Measurements from ENCODE around the gene MRPL53. TPM values are rescaled to one million over a fixed set of nuclear protein-coding genes. Genes with fewer than 3 reads are reported as not detected.
"Not testable (repeated sequence)": the region's sequence is repeated elsewhere in the genome, so short reads cannot be mapped to it uniquely, and the experiment has no call there.

The MRPL53 gene
- total RNA-seq, 1 experiment from 2014 or later, result 102 TPM

- BruUV-seq (replicated peaks), result no TSS peak
- Histone ChIP-seq H3K4me3 (ENCODE audit: low read depth, low read length) (no peak overlapping the region), H3K4me1 (peaks cover 9% of the 10 kb centered on the region; the same call in 1 of the 2 replicates), H3K9me3 (no peaks in the 10 kb centered on the region), H3K27me3 (replicated peaks; ENCODE audit: control insufficient read depth, insufficient read depth, low read length) (no peaks in the 10 kb centered on the region), H3K36me3 (ENCODE audit: control insufficient read depth, insufficient read depth, low read length) (peaks cover 4% of the 10 kb centered on the region)
- Mint-ChIP-seq H3K27me3 (ENCODE audit: insufficient read depth, unreplicated experiment) (no peaks in the 10 kb centered on the region), H3K27ac (ENCODE audit: unreplicated experiment) (peak overlapping the region; percentile 69), H3K4me1 (ENCODE audit: low read depth, unreplicated experiment) (peaks cover 20% of the 10 kb centered on the region), H3K36me3 (ENCODE audit: insufficient read depth, unreplicated experiment) (peaks cover 71% of the 10 kb centered on the region), H3K4me3 (ENCODE audit: unreplicated experiment) (no peak overlapping the region), H3K9me3 (ENCODE audit: unreplicated experiment) (no peaks in the 10 kb centered on the region)
- DNase-seq, result peak; percentile 65 to 69
- ChIA-PET CTCF (interaction anchor here (0.7 to 1.0 kb wide), 9 partner anchors 10 to 126 kb away, joined by 3 to 5 read pairs (median 4); partner anchors contain the start of genes AUP1, CCDC142, HTRA2 and MRPL53), POLR2A (interaction anchor here (0.5 kb wide), 1 partner anchor 31 kb away, joined by 3 read pairs; no protein-coding TSS in a partner anchor)
- intact Hi-C loops (cut with micrococcal nuclease; ENCODE audit: unreplicated experiment), result no loop called here
- peak; percentile 33 to 48 for TF ChIP-seq CTCF (IDR thresholded peaks at IDR 0.05; ENCODE audit: insufficient read depth in 1 of 2, low read depth in 1 of 2, low read length in 1 of 2, severe bottlenecking in 1 of 2, unreplicated experiment in 1 of 2)
Observed at GRCh38 chr2:74461187-74462053, 11.1 kb downstream of the MRPL53 start.

GRCh38 chr2:74460187-74460586 is 12.3 kb downstream of the MRPL53 start:
- Mint-ChIP-seq H3K36me3 (ENCODE audit: insufficient read depth, unreplicated experiment) (peaks cover 67% of the 10 kb centered on the region), H3K4me3 (ENCODE audit: unreplicated experiment) (peak overlapping the region; percentile 95), H3K4me1 (ENCODE audit: low read depth, unreplicated experiment) (peaks cover 32% of the 10 kb centered on the region), H3K27ac (ENCODE audit: unreplicated experiment) (peak overlapping the region; percentile 74)
- H3K9me3 ChIP-seq; intact Hi-C loops (cut with micrococcal nuclease; ENCODE audit: unreplicated experiment); H3K9me3 Mint-ChIP-seq (ENCODE audit: unreplicated experiment); H3K4me3 ChIP-seq (ENCODE audit: low read depth, low read length); BruUV-seq (replicated peaks); H3K4me1 ChIP-seq; H3K27me3 Mint-ChIP-seq (ENCODE audit: insufficient read depth, unreplicated experiment); CTCF ChIA-PET; H3K27me3 ChIP-seq (replicated peaks; ENCODE audit: control insufficient read depth, insufficient read depth, low read length); H3K36me3 ChIP-seq (ENCODE audit: control insufficient read depth, insufficient read depth, low read length); DNase-seq: not testable (repeated sequence)
- POLR2A ChIA-PET, result interaction anchor here (0.6 kb wide), 1 partner anchor 1206 kb away, joined by 4 read pairs; no protein-coding TSS in a partner anchor

GRCh38 chr2:74459503-74460118 is 12.9 kb downstream of the MRPL53 start:
- peak overlapping the region; percentile 45 for H3K4me3 ChIP-seq (ENCODE audit: low read depth, low read length)
- Mint-ChIP-seq H3K4me1 (ENCODE audit: low read depth, unreplicated experiment) (peaks cover 37% of the 10 kb centered on the region), H3K27ac (ENCODE audit: unreplicated experiment) (peak overlapping the region; percentile 74), H3K4me3 (ENCODE audit: unreplicated experiment) (peak overlapping the region; percentile 95), H3K36me3 (ENCODE audit: insufficient read depth, unreplicated experiment) (peaks cover 71% of the 10 kb centered on the region)
- DNase-seq; H3K9me3 ChIP-seq; H3K27me3 ChIP-seq (replicated peaks; ENCODE audit: control insufficient read depth, insufficient read depth, low read length); H3K36me3 ChIP-seq (ENCODE audit: control insufficient read depth, insufficient read depth, low read length); H3K9me3 Mint-ChIP-seq (ENCODE audit: unreplicated experiment); H3K27me3 Mint-ChIP-seq (ENCODE audit: insufficient read depth, unreplicated experiment); CTCF ChIA-PET; H3K4me1 ChIP-seq; BruUV-seq (replicated peaks): not testable (repeated sequence)
- POLR2A ChIA-PET, result interaction anchor here (2.0 to 2.7 kb wide), 2 partner anchors 14 to 17 kb away, joined by 20 read pairs; partner anchors contain the start of gene MRPL53
- intact Hi-C loops (cut with micrococcal nuclease; ENCODE audit: unreplicated experiment), result loop anchor here (2.0 kb wide), 1 partner anchor 47 kb away; the partner anchor contains the start of gene PCGF1

All from Caco-2 (cell line).